GM23248 (cell line): ENCODE data around the gene OSBP2.

Experiments
- EZH2 ChIP-seq: fragments of 200-600 bp; sonication (generic); IDR thresholded peaks from 2 replicates; pipeline ENCODE4 v1.6.1; 2018; ENCODE audit warnings: antibody characterized with exemption, mild to moderate bottlenecking; ENCODE audit not compliant: insufficient read depth, poor library complexity, severe bottlenecking
- EZH2phosphoT487 ChIP-seq: fragments of 200-600 bp; sonication (generic); IDR thresholded peaks from 2 replicates; pipeline ENCODE4 v1.6.1; 2018; ENCODE audit warnings: antibody characterized with exemption, moderate library complexity, mild to moderate bottlenecking, low read depth; ENCODE audit not compliant: insufficient read depth

DNA sequence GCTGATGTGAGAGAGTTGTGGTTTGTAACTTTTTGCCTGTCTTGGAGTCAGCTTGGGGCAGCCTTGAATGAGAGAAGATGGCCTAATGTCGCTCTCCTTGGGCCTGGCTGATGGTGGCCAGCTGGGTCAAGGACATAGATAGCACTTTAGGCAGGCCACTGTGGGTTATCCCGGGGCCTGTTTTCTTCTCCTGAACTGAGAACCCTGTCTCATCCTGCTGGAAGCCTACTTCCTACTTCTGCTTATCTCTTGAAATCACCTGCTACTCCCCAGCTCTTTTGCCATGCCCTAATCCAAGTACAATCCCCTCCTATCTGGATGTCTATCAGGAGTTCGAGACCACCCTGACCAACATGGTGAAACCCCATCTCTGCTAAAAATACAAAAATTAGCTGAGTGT, 49.5 kb downstream of the OSBP2 start:
- TF ChIP-seq EZH2 (no peak), EZH2phosphoT487 (no peak)
